Measurements from ENCODE around the gene HLX. TPM values are rescaled to one million over a fixed set of nuclear protein-coding genes. Genes with fewer than 3 reads are reported as not detected.

The HLX gene
- polyA plus RNA-seq, 1 donor = 17.0 TPM

DNA sequence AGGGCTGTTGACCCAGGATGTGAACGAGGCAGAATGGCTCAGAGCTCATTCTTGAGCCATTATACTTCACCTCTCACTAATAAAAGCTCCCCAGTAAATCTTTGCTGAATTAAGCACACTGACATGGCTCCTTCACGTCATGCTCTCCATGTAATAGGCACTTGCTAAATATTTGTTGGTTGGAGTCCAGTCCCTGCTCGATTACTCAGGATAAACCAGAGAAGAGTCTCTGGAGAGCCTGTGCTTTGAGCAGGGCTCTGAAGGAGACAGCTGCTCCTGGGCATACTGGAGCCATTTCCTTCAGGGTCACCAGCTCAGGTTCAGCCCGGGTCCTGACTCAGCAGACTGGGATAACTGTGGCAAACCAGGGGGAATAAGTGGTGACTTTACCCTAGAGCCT is 46.9 kb downstream of the HLX start:
- no peak for DNase-seq

DNA sequence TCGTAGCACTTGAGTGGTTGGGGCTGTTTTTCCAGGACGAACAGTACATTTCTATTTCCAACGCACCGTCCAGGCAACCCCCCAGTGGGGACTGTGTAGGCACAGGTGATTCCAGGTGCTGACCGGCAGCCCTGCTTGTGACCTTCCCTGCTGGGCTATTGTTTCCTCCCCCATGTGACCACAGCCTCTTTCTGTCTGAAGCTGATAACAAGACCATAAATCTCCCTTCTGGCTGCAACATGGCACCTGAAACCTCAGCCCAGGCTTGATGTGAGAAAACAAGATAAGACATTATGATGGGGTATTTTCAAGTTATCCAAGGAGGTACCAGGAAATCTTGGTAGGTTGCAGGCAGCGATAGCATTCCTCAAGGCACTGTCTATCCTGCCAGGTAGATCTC is 48.2 kb downstream of the HLX start:
- no peak for DNase-seq

DNA sequence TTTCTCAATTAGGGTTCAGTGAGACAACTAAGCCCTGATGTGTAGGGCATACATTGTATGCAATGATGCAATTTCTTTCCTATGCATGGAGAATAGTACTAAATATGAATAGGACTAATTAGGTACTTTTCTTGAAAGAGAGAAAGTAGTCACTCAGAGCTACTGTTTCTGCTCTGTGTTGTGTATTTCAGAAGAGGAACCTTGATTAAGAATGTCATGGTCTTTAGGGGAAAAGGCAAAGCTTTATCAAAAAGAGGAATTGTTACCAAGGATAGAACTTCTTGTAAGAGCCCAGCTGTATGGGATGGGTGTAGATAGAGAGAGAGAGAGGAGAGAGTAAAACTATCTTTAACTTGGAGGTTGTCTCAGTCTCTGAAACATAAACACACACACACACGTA is 49.1 kb downstream of the HLX start:
- DNase-seq = no peak

DNA sequence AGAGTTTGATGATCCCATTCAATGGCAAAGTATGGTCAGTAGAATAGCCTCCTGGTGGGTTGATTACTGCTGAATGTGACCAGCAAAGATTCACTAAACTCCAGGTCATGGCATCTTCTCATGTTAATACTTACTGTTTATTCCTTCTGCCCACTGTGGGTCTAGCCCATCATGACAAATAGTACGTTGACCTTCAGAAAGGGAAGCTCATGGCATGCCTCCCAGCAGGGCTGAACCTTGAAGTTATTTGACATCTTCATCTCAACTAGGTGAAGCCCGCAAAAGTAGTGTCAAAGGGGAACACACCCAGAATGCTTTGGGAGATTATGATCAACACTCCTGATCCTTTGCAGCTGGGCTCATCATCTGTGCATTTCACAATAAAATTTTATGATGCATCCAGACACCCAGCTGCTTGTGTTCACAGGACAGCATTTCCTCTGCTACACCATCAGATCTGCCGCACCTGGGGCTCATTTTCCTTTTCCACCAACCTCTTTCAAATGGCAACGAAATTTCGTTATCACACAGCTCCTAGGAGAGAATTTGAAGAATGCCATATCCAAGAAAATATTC is 49.6 kb downstream of the HLX start:
- DNase-seq = no peak

DNA sequence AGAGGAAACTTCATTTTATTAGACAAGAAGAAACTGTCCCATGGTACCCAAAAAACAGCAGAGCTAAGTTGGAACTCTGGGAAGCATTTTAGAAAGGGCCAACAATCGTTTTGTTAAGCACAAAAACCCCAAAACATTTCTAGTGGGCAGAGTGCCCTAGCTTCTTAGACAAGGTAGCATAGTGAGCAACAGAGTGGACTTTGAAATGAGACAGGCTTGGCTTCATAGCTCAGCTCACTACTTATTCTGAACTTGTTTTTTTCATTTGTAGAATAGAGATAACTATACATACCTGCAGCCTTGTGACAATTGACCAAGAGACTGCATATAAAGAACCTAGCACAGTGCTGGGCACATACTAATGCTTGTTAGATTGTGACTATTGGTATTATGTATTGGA is 50.1 kb downstream of the HLX start:
- no peak for DNase-seq

Other genes with a start within 250 kb of the HLX start
- 11.9 TPM for gene C1orf115, start 189.1 kb upstream of the HLX start, polyA plus RNA-seq (ENCODE audit: insufficient read length)
- 17.4 TPM for gene MTARC2, start 131.1 kb upstream of the HLX start, polyA plus RNA-seq (ENCODE audit: insufficient read length)
- gene MTARC1, start 92.5 kb upstream of the HLX start, polyA plus RNA-seq (ENCODE audit: insufficient read length) = 5.7 TPM

All from hindlimb muscle (tissue), 1 donor.